Daoy (cell line): ENCODE measurements around the gene ARTN. TPM values are rescaled to one million over a fixed set of nuclear protein-coding genes. Genes with fewer than 3 reads are reported as not detected.
A peak's percentile ranks its signal among the peaks of the same experiment; 100 is the strongest.

ENCODE experiments used
- DNase-seq: peaks from one replicate; pipeline ENCODE4 v3.0.0-alpha.2; 2015; ENCODE audit warnings: low read depth
- total RNA-seq: library from RNA; depleted of rRNA; stranded (reverse); fragments of >200 nt; shearing (Covaris generic); gene quantifications from 2 replicates; pipeline ENCODE4 v1.2.3, GENCODE V29; 2014

The ARTN gene
- total RNA-seq, 1 experiment from 2014 or later = 0.91 TPM

DNA sequence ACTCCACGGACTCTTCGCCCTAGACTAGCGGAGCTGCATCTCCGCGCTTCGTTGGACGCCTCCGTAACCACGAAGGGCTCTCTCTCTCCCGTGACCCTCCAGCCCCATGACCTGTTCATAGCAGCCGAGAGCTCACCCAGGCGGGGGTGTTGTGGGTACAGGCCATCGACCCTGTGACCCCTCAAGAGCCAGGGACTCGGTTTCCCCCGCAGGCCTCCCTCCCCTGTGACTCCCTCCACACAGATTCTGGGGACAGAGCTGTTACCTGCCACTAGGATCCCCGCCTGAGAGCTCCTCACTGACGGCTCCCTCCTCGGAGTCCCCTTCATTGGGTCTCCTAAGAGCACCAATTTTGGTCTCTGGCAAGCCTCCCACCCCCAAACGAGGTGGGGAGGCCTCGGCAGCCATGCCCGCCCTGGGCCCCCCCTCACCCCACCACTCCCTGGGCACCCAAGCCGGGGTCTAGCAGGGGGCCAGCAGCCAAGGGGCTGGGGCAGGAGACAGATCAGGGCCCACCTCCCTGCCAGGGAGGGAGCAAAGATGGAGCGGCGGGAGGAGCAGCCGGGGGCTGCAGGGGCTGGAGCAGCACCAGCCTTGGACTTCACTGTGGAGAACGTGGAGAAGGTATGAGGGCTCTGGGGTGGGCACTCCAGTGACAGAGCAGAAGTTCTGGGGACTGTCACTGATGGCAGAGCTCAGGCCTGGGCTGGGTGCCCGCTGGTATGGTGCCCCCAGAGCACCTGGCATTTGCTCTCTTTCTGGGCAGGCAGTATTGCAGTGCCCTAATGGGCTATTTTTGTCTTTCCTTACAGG, 13.7 kb downstream of the ARTN start:
- no peak for DNase-seq

DNA sequence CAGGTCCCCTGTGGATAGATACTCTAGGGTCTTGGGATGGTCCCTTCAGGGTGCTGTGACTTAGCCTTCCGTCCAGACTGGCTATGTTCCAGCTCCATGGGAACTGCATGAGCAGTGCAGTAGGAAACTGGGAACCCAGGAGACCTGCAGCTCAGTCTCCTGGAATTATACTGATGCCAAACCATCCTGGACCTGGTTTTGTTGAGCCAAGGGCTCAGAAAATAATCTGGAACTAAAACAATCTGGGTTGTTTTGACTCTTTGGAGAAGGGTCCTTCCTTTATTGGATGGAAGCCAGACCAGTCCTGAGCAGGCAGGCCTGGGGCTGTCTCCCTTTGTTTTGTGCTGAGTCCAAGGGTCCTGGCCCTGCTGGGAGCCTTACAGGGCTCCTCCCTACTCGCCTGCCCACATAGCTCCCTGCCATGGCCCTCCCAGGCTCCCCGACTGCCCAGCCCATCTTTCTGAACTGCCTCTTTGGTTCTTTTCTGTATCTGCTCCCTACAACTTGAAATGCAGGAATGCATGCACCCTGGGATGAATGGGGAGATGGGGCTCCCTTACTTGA, 14.4 kb downstream of the ARTN start:
- DNase-seq = no peak

DNA sequence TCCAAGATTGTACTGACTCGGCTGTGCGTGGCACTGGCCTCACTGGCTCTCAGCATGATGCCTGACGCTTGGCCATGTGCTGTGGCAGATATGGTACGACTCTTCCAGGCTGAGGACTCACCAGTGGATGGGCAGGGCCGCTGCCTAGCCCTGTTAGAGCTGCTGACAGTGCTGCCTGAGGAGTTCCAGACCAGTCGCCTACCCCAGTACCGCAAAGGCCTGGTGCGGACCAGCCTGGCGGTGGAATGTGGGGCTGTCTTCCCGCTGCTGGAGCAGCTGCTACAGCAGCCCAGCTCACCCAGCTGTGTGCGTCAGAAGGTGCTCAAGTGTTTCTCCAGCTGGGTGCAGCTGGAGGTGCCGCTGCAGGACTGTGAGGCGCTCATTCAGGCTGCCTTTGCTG, 16.1 kb downstream of the ARTN start:
- no peak for DNase-seq

DNA sequence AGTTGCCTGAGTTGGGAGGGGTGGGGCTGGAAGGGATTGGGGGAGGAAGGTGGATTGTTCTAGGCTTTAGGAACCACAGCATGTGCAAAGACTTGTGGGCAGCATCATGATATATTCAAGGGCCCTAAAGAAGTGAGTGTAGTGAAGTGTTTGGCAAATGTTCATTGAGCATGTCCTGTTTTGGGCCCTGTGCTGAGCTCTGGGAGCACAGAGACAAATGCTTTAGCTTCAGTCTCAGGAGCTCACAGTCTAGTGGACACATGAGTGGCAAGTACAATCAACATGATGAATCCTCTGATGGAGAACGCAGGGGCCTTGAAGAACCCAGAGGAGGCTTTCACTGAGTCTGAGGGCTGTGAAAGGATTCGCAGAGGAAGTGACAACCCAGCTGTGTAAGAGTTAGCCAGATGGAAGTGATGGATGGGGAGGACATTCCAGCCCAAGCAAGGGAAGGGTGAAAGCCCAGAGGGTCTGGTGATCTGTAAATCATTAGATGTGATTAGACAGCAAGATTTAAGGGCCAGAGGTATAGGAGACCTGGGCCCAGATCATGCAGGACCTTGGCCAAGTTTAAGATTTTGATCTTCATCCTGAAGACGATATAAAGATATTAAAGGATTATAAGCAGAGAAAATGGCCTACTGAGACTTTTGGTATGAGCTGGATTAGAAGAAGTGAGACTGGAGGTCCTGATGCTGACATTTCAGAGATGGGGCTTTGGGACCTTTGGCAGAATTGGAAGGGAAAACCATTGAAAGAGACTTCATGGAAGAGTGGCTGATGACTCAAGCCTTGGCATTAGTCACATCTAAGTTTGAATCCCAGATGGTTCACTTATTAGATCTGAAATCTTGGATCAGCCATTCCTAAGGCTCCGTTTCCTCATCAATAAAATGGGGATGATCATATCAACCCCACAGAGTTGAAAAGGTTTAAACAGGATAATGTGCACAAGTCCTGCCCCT, 17.7 kb downstream of the ARTN start:
- peak; percentile 45 for DNase-seq

DNA sequence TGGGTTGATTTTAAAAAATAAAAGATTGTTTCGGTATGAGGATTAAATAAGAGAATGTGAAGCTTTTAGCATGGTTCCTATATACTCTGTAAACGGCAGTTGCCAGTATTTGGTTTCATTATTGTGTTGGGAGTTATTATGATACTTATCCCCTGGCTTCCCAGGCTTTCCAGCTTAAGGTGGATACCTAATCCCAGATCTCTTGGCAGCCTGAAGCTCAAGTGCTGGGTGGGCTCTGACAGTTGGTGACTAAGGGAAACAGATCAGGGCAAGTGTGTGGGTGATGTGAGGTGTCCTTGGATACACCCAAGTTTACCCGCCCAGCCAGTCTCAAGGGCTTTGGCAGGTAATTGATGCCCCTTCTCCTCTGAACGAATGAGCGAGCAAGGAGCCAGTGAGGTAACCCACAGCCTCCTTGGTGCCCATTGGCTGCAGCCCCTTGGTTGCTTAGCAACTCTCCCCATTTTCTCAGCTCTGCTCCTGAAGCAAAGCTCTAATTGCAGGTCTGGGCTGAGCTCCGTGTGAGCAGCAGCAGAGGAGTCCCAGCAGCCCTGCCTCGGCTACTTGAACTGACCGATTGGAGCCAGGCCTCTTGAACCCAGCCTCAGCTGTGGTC, 19.2 kb downstream of the ARTN start:
- peak; percentile 46 for DNase-seq

DNA sequence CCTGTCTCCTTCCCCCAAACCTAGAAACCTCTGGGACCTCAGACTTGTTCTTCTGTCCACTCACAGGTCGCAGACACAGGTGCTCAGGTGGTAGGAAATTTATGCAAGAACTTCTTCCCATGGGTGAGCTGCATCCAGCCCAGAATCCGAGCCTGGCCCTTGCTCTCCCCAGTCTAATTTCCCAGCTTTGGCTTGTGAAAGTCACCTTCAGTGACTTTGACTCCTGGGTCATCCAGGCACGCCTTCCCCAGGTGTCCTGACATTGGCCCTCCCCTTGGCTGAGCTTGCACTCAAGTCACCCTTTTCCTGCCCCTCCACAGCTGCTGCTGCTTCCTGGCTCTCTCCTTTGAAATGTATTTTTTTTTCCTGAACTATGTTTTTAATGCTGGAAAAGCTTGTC, 19.8 kb downstream of the ARTN start:
- DNase-seq = no peak

DNA sequence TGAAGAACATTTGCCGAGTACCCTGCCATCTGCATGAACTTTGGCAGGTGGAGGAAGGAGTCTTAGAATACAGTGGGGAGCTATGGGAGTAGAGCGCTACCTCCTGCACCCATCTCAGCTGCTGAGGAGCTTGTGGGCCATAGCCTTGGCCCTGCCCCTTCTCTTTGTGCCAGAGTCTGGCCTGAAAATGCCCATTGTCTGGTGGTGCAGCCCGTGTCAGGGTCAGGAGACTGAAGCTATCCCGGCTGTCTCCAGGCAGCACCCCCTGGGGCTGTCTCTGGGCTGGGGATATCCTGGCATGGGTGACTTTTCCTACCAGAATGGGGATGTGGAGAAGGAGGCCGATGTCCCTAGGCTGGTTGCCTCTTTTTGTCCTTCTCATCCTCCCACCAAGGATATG, 20.4 kb downstream of the ARTN start:
- DNase-seq = no peak

DNA sequence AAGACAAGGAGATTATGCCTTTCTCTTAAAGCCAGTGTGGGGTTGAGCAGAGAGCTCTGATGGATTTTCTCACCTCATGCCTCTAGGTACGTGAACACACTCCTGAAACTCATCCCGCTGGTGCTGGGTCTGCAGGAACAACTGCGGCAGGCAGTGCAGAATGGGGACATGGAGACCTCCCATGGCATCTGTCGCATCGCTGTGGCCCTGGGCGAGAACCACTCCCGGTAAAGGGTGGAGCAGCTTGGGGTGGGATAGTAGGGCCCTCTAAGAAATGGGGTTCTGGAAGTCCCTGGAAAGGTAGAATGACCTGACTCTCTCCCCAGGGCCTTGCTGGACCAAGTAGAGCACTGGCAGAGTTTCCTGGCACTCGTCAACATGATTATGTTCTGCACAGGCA, 22.6 kb downstream of the ARTN start:
- no peak for DNase-seq

DNA sequence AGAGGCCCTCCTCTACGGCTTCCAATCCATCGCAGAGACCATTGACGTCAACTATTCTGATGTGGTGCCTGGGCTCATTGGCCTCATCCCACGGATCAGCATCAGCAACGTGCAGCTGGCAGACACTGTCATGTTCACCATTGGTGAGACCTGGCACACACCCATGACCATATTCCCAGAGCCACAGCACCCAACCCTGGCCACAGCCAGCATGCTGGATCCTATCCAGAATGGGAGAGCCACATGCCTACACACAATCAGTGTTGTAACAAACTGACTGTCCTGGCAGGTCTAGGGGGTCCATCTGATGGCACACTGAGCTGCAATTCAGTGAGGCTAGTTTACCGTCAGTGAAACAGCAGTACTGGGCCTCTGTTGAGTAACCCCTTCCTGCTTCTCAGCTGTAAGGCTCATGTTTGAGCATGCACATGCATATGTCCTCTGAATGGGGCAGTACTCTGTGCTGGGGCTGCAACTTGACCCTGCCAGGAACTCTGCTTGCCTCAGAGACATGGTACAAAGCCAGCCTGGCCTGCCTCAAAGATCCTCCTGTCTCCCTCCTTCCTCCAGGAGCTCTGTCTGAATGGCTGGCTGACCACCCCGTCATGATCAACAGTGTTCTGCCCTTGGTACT, 23.9 kb downstream of the ARTN start:
- no peak for DNase-seq

DNA sequence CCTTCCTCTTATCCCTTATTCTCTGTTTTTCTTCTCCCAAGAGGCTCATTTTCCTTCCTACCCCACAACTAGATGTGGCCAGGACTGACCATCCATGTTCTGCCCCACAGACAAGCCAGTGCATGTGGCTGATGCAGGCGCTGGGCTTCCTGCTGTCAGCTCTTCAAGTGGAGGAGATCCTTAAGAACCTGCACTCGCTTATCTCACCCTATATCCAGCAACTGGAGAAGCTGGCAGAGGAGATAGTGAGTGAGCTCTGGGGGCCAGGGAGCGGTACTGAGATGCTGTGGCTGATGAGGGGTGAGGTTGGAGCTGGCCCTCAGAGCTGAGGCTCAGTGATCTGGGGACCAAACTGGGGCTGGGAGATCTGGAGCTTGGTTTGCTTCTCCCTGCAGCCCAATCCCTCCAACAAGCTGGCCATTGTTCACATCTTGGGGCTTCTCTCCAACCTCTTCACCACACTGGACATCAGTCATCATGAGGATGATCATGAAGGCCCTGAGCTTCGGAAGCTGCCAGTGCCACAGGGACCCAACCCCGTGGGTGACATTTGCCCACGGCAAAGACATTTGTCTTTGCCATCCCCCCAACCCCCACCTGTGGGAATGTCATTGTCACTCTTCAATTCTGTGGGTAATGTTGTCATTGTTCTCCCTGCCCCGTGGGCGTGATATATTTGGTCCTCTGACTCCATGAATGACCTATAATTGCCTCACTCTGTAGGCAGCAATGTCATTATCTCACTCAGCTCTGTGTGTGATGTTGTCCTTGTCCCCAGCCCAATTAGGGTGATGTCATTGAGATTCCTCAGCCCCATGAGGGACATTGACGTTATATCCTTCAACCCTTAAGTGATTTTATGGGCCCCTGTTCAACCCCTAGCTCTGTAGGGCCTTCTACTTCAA, 25.0 kb downstream of the ARTN start:
- no peak for DNase-seq

DNA sequence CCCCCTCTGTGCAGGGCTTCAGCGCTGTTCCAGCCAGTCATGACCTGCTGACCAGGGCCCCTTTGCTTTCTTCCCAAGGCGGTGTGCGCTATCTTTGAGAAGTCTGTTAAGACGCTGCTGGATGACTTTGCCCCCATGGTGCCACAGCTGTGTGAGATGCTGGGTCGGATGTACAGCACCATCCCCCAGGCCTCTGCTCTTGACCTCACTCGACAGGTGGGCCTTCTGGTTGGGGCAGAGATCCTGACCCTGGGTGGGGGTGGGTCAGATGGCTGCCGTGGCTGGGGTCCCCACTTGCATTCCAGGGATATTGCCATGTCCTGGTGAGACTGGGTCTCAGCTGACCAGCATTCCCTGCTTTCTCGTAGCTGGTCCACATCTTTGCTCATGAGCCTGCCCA, 27.2 kb downstream of the ARTN start:
- DNase-seq = no peak

DNA sequence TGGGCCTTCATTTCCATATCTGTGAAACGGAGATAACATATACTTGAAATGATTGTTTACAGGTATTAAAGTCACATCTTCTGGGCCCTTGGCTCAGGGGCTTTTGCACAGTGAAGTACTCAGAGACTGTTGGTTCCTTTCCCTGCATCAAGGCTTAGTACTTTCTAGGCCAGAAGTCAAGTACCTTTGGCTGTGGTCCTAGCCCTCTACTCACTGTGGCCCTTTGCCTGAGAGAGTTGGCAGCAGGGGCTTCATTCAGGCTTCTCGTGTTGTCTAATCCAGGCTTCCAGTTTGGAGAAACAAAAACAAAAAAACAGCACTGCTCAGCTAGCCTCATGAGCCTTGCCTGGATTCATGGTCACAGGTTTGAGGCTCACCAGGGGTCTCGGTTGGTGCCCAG, 28.1 kb downstream of the ARTN start:
- DNase-seq = no peak

DNA sequence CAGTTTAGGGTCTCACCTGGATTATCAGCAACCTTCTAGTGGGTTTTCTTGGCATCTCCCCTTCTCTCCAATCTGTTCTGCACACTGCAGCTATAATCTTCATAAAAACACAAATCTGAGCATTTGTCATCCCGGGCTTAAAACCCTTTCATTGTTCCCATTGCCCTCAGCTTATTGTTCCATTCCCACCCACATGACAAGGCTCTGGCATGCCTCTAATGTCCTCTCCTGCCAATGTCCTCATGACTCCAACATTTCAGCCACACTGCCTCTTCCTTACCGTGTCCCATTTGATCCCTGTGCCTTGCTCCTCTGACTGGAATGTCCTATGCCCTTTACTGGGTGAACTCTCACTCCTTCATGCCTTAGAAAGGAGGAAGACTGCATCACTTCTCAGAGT, 28.7 kb downstream of the ARTN start:
- no peak for DNase-seq

DNA sequence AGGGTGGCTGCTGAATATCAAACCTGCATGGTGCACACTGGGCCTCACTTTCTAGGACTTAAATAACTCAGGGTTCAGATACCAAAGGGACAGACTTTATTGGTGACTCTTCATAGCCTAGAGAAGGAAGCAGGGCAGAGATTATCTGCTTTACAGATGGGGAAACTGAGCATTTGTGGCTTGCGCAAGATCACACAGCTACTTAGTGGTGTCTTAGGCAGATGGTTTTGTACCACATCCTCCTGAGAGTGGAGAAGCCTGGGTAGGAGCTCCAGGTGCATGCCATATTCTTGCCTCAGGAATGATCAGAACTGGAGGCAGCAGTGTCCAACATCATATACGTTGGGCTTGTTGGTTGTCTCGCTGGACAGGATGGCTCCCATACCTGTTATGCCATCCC, 29.4 kb downstream of the ARTN start:
- no peak for DNase-seq

DNA sequence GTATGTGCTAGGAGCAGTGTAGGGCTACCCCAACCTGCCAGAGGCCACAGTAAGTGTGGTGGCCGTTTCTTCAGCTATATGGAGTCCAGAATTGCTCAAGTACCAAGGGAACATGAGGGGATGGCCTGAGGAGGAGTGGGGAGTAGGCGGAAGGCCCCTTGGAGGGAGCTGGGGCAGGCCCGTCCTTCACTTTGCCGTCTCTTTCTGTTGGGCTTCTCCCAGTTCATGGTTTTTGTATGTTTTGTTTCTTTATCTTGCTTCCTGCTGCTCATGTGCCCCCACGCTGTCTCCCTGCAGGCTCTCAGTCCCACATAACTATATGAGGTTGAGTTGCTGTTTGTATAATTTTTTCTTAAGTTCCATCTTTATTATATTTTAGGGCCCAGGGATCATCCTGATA, 30.3 kb downstream of the ARTN start:
- DNase-seq = no peak

DNA sequence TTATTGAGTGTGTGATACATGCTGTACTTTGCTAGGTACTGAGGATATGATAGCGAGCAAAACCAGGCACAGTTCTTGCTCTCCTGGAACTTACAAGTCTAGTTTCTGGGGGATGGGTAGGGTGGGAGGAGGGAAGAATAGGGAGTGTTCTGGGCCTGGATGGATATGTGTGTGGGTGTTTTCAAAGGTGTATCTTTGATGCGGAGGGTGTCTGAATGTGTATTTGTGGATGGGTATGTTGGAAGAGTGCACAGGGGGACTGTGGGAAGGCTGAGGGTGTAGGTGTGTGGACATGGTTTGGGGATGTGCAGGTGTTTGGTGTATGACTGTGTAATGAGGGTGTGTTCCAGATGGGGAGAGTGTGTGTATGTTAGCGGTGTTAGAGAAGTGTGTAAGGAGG, 31.7 kb downstream of the ARTN start:
- no peak for DNase-seq

DNA sequence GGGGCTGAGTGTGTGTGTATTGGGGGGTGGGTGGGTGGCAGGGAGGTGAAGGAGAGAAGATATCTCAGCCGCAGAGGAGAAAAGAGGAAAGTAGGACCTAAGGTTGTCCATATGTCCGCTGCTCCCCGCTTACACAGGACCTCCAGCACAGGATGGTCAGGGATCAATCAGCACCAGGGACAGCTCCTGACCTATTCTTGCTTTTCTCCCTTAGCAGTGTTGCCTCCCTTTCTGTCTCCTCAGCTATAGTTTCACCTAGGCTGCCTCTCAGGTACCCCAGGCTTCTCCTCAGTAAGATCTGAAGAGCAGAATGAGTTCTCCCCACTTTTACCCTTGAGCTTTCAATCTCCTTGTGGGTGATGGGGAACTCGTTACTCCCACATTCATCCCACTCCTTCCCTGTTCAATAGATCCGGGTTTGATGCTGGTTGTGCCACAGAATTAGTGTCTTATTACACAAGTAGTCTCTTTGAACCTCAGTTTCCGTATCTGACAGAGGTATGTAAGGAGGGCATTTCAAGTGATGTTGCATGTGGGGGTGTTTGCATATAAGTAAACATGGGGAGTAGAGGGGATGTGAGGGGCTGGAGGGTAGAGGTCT, 34.8 kb downstream of the ARTN start:
- DNase-seq = no peak

DNA sequence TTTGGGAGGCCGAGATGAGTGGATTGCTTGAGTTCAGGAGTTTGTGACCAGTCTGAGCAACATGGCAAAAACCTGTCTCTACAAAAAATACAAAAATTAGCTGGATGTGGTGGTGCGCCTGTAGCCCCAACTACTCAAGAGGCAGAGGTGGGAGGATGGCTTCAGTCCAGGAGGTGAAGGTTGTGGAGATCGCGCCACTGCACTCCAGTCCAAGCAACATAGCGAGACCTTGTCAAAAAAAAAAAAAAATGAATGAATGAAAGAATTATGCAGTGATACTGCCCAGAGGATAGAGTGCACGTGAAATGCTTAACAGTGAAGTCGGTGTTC, 35.8 kb downstream of the ARTN start:
- DNase-seq = no peak

DNA sequence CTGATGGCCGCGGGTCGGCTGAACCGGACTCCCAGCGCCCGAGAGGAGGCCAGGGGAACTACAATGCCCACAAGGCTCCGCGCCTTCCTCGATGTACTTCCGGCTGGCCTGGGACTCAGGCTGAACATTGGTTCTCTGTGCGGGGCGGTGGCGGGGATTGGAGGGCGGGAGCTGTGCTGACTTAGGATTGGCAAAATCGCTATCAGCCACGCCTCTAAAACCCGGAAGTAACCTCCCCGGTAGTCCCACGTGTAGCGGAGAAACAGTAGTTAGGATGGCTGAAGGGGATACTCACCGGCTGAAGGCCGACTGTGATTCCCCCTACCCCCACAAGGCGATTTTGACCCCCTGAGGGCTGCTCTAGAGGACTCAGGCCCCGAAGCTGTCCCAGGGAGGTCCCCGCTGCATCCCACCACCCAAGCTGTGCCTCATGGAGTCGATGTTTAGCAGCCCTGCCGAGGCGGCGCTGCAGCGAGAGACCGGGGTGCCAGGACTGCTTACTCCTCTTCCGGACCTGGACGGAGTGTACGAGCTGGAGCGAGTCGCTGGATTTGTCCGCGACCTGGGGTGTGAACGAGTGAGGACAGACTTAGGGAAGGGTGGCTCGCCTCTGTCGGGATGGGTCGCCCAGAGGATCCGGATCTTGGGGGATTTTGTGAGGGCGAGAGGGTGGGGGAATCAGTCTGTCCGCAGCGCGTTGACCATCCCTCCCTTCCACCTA, 36.3 kb downstream of the ARTN start, which contains the start of gene DPH2:
Gene DPH2 (plus strand): TSS at position 265 of the 721 bp plus-strand sequence. CDS start 166 bp downstream, at position 431.
- peak; percentile 98 for DNase-seq

DNA sequence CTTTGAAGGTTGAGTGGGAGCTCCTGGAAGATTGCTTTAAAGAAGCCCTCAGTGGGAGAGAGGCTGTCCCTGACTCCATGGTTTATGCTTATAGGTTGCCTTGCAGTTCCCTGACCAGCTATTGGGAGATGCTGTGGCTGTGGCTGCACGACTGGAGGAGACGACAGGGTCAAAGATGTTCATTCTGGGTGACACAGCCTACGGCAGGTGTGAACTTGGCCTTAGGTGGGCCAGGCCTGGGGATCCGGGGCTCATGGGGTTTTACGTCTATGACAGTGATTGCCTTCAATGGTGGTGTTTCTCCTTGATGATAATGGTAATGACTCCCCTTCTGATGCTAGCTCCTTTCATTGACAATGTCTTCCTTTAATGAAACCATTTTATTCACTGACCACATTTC, 36.9 kb downstream of the ARTN start:
- no peak for DNase-seq
